GM18520 (cell line): Measurements from ENCODE around the gene B3GLCT.

Experiments used
- ATAC-seq: cut with Tn5 transposase; IDR thresholded peaks from one replicate; pipeline ENCODE4 v1.9.1; 2021; ENCODE audit not compliant: unreplicated experiment

B3GLCT gene

GRCh38 chr13:31221057-31221456, 21.3 kb downstream of the B3GLCT start:
- ATAC-seq = no peak

GRCh38 chr13:31223215-31223614, 23.4 kb downstream of the B3GLCT start:
- ATAC-seq = no peak

- no peak for ATAC-seq
Measured at GRCh38 chr13:31223640-31224039, 23.9 kb downstream of the B3GLCT start.

GRCh38 chr13:31224174-31224669, 24.4 kb downstream of the B3GLCT start:
- ATAC-seq = no peak

GRCh38 chr13:31224963-31225559, 25.3 kb downstream of the B3GLCT start:
- no peak for ATAC-seq

- ATAC-seq = no peak
Measured at GRCh38 chr13:31225998-31226675, 26.4 kb downstream of the B3GLCT start.

GRCh38 chr13:31227063-31227462, 27.3 kb downstream of the B3GLCT start:
- ATAC-seq = no peak

GRCh38 chr13:31227870-31228269, 28.1 kb downstream of the B3GLCT start:
- ATAC-seq = no peak

GRCh38 chr13:31234729-31235128, 35.0 kb downstream of the B3GLCT start:
- no peak for ATAC-seq

- no peak for ATAC-seq
Measured at GRCh38 chr13:31236211-31236786, 36.5 kb downstream of the B3GLCT start.

- ATAC-seq = no peak
Measured at GRCh38 chr13:31240921-31241320, 41.1 kb downstream of the B3GLCT start.

GRCh38 chr13:31242367-31242766, 42.6 kb downstream of the B3GLCT start:
- ATAC-seq = no peak

GRCh38 chr13:31242916-31243315, 43.1 kb downstream of the B3GLCT start:
- no peak for ATAC-seq

- ATAC-seq = no peak
Measured at GRCh38 chr13:31245598-31246373, 46.0 kb downstream of the B3GLCT start.

- no peak for ATAC-seq
Measured at GRCh38 chr13:31246918-31247317, 47.1 kb downstream of the B3GLCT start.

GRCh38 chr13:31248361-31248760, 48.6 kb downstream of the B3GLCT start:
- ATAC-seq = no peak

- no peak for ATAC-seq
Measured at GRCh38 chr13:31248965-31249539, 49.3 kb downstream of the B3GLCT start.

- ATAC-seq = no peak
Measured at GRCh38 chr13:31250435-31250834, 50.7 kb downstream of the B3GLCT start.

GRCh38 chr13:31261241-31261640, 61.5 kb downstream of the B3GLCT start:
- ATAC-seq = no peak

- no peak for ATAC-seq
Measured at GRCh38 chr13:31263346-31263745, 63.6 kb downstream of the B3GLCT start.

GRCh38 chr13:31264151-31264550, 64.4 kb downstream of the B3GLCT start:
- ATAC-seq = no peak
